Epithelial cell of alveolus of lung (primary cell): ENCODE data around the gene FBXW5. TPM values are rescaled to one million over a fixed set of nuclear protein-coding genes. Genes with fewer than 3 reads are reported as not detected.

Source experiments
- total RNA-seq: library from RNA; depleted of rRNA; stranded (reverse); fragments of >200 nt; gene quantifications from 2 replicates; pipeline ENCODE4 v1.2.1, GENCODE V29; 2015

The FBXW5 gene
- total RNA-seq = 127 and 134 TPM in 2 replicates

GRCh38 chr9:136944519-136945332, at the start of gene FBXW5, which contains the start of gene C8G:
Gene FBXW5, minus strand, starts transcription at chr9:136944738. Its CDS starts 655 bp downstream, at chr9:136944083.
Gene C8G, plus strand, starts transcription at chr9:136945243. Its CDS starts 78 bp downstream, at chr9:136945321.

GRCh38 chr9:136991993-136992818, 47.7 kb upstream of the FBXW5 start, which contains the start of gene PAXX:
Gene PAXX, plus strand, starts transcription at chr9:136992422. Its CDS starts 22 bp downstream, at chr9:136992444.

GRCh38 chr9:136982232-136983051, 37.9 kb upstream of the FBXW5 start, which contains the start of gene LCNL1:
Gene LCNL1, plus strand, starts transcription at chr9:136982993. Its CDS starts 594 bp downstream, at chr9:136983587.

DNA sequence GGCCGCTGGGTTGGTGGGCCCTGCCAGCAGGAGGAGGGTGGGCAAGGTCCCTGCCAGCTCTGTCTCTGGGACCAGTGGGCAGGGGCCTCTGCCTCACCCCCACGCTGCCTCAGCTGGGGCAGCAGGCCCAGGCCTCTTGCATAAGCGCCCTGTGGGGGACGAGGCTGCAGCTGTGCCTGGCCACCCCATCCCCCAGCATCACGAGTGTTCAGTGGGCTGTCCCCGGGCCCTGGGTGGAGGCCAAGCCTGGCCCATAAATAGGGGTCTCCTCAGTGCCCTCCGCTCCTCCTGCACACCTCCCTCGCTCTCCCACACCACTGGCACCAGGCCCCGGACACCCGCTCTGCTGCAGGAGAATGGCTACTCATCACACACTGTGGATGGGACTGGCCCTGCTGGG, 32.7 kb upstream of the FBXW5 start, which contains the start of gene PTGDS:
PTGDS (plus strand) TSS at position 282 of the 400 bp plus-strand sequence; CDS start at position 357, 75 bp downstream.

DNA sequence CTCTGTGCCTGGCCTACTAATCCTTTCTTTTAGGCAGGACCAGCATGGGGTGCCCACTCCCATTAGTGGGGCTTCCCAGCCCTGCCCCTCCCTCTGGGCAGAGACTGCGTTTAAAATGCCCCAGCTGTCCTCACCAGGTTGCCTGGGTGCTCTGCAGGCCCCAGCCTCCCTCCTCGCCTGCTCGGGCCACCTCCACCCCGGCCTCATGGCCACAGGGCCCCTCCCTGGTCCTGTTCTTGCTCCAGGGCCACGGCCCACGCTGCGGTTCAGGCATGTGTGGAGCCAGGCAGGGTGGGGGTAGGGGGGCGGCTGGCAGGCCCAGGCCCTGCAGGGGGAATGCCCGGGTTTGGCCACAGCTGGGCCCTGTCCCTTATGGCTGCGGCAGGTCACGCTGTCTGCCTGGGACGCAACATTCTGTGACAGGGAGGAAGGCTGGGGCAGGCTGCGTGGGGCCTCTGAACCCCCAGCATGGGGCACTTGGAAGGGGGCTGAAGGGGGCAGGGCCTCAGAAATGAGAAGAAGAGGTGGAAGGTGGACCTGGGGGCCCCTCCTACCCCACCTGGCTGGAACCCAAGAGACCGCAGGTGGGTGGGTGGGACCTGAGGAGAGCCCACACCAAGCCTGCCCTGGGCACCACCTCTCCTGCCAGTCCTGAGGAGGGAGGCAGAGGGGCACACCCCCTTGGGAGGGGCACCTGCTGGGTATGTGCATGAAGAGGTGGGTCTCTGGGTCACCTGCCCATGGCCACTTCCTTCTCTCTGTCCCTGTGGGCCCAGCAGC, 7.2 kb upstream of the FBXW5 start, which contains the start of gene LCN12:
LCN12 (plus strand) TSS at position 733 of the 780 bp plus-strand sequence. CDS start 55 bp downstream, outside the sequence.

Other genes starting within 250 kb of the FBXW5 start
- gene DIPK1B, start 232.2 kb downstream of the FBXW5 start, total RNA-seq = 3.2 and 29.0 TPM in 2 replicates
- not detected in 2 replicates for gene LCN10, start 201.8 kb downstream of the FBXW5 start, total RNA-seq
- not detected in 2 replicates for gene LCN6, start 196.2 kb downstream of the FBXW5 start, total RNA-seq
- not detected in 2 replicates for gene LCN8, start 186.5 kb downstream of the FBXW5 start, total RNA-seq
- not detected in 2 replicates for gene LCN15, start 180.2 kb downstream of the FBXW5 start, total RNA-seq
- gene TMEM141, start 153.4 kb downstream of the FBXW5 start, total RNA-seq = 57.3 and 94.1 TPM in 2 replicates
- 1.1 TPM in 1 of 2 replicates, not detected in the other for gene CCDC183, start 148.4 kb downstream of the FBXW5 start, total RNA-seq
- gene RABL6, start 136.8 kb downstream of the FBXW5 start, total RNA-seq = 57.3 and 90.6 TPM in 2 replicates
- gene AJM1, start 102.3 kb downstream of the FBXW5 start, total RNA-seq = 0.52 and 0.88 TPM in 2 replicates
- 101 and 129 TPM in 2 replicates for gene PHPT1, start 95.3 kb downstream of the FBXW5 start, total RNA-seq
- gene MAMDC4, start 92.4 kb downstream of the FBXW5 start, total RNA-seq = 0.91 and 2.2 TPM in 2 replicates
- 305 and 403 TPM in 2 replicates for gene EDF1, start 78.4 kb downstream of the FBXW5 start, total RNA-seq
- gene TRAF2, start 58.2 kb downstream of the FBXW5 start, total RNA-seq = 8.5 and 11.9 TPM in 2 replicates
- not detected in 2 replicates for gene C8G, start 505 bp upstream of the FBXW5 start, total RNA-seq
- gene LCN12, start 7.5 kb upstream of the FBXW5 start, total RNA-seq = not detected in 2 replicates
- 0.39 and 78.2 TPM in 2 replicates for gene PTGDS, start 32.8 kb upstream of the FBXW5 start, total RNA-seq
- gene LCNL1, start 38.3 kb upstream of the FBXW5 start, total RNA-seq = 1.9 TPM in 1 of 2 replicates, not detected in the other
- 19.1 and 33.0 TPM in 2 replicates for gene PAXX, start 47.7 kb upstream of the FBXW5 start, total RNA-seq
- gene CLIC3, start 51.8 kb upstream of the FBXW5 start, total RNA-seq = 3.1 and 6.2 TPM in 2 replicates
- gene ABCA2, start 83.5 kb upstream of the FBXW5 start, total RNA-seq = 14.9 and 15.8 TPM in 2 replicates
- not detected in 2 replicates for gene FUT7, start 87.3 kb upstream of the FBXW5 start, total RNA-seq
- gene NPDC1, start 101.4 kb upstream of the FBXW5 start, total RNA-seq = 25.2 and 54.9 TPM in 2 replicates
- 0.72 TPM in 1 of 2 replicates, not detected in the other for gene ENTPD2, start 109.3 kb upstream of the FBXW5 start, total RNA-seq
- gene SAPCD2, start 125.8 kb upstream of the FBXW5 start, total RNA-seq = 5.0 and 10.7 TPM in 2 replicates
- 5.7 and 11.7 TPM in 2 replicates for gene UAP1L1, start 132.8 kb upstream of the FBXW5 start, total RNA-seq
- gene MAN1B1, start 142.2 kb upstream of the FBXW5 start, total RNA-seq = 50.3 and 94.1 TPM in 2 replicates
- gene DPP7, start 170.0 kb upstream of the FBXW5 start, total RNA-seq = 69.8 and 123 TPM in 2 replicates
- gene GRIN1, start 194.4 kb upstream of the FBXW5 start, total RNA-seq = not detected in 2 replicates
- not detected in 2 replicates for gene LRRC26, start 225.3 kb upstream of the FBXW5 start, total RNA-seq
- not detected in 2 replicates for gene TMEM210, start 227.3 kb upstream of the FBXW5 start, total RNA-seq
- 7.8 and 20.0 TPM in 2 replicates for gene ANAPC2, start 243.8 kb upstream of the FBXW5 start, total RNA-seq
- gene SSNA1, start 243.9 kb upstream of the FBXW5 start, total RNA-seq = 61.1 and 99.0 TPM in 2 replicates